Activated CD8-positive, alpha-beta memory T cell treated with anti-CD3 and anti-CD28 coated beads, Interleukin-2, amount 50 U/mL, for 48 hours (primary cell): ENCODE results near the gene MRPL47.
"Not testable (repeated sequence)": the region's sequence is repeated elsewhere in the genome, so short reads cannot be mapped to it uniquely, and the experiment has no call there.

Experiments
- DNase-seq: peaks from one replicate; pipeline ENCODE4 v3.0.0-alpha.2; 2020

Gene MRPL47

GRCh38 chr3:179604321-179605078, at the start of gene MRPL47, which contains the start of gene NDUFB5:
TSS of gene MRPL47 (minus strand) at chr3:179604638. CDS start at chr3:179604624, 14 bp downstream.
TSS of gene NDUFB5 (plus strand) at chr3:179604794. CDS start at chr3:179604816, 22 bp downstream.
- peak; percentile 93 for DNase-seq

DNA sequence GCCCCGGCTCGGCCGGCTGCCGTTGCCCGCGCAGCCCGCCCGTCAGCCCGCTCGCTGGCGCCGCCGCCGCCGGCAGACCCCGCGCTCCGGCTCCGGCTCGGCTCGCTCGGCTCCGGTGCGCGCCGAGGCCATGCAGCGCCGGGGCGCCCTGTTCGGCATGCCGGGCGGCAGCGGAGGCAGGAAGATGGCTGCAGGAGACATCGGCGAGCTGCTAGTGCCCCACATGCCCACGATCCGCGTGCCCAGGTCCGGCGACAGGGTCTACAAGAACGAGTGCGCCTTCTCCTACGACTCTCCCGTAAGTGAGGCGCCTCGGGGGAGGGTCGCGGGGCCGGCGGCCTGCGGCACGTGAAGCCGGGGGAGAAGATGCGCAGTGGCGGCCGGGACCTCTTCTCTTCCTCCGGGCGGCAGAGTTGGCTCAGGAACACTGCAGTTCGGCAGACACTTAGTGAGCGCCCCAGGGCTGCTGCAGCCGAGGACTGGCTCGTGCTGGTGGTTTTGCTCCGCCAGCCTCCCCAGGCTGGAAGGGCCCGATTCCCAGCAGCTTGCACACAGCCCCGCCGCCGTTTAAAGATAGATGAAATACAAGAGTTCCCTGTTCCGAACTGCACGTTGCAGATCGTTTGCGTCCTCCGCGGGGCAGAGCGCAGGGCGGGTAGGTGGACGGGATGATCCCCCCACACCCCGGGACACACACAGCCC, 48.8 kb upstream of the MRPL47 start:
- peak; percentile 83 for DNase-seq

- DNase-seq, result peak; percentile 72
Observed at GRCh38 chr3:179652447-179653095, 48.1 kb upstream of the MRPL47 start, which contains the start of gene USP13. TSS of gene USP13 (plus strand) at chr3:179653040. CDS start at chr3:179653226, 186 bp downstream.

- no peak for DNase-seq
Observed at GRCh38 chr3:179651687-179652446, 47.4 kb upstream of the MRPL47 start.

DNA sequence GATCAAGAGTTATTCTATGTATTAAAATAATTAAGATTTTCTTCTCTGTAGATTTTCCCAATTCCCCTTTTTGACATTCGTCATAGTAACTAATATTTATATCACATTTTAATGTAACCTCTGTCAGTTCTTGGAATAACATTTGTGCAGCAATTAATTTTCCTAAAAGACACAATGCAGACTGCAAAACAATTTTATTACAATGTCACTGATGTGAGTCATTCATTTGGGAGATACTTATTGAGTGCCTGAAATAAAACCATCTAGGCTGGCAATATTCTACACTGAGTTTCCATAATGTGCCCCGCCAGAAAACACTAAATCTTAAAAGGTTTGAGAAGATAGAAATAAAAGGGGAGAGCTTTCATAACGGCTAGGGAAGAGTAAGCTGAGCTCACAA, 41.7 kb upstream of the MRPL47 start:
- no peak for DNase-seq

DNA sequence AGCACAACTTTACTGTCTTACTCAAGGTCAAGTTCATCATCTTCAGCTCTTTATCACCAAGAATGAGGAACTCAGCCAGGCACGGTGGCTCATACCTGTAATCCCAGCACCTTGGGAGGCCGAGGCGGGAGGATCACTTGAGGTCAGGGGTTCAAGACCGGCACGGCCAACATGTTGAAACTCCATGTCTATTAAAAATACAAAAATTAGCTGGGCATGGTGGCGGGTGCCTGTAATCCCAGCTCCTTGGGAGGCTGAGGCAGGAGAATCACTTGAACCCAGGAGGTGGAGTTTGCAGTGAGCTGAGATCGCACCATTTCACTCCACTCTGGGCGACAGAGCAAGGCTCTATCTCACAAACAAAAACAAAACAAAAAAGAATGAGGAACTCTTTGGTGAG, 39.4 kb upstream of the MRPL47 start:
- not testable (repeated sequence) for DNase-seq

GRCh38 chr3:179642871-179643270, 38.4 kb upstream of the MRPL47 start:
- DNase-seq, result no peak

DNA sequence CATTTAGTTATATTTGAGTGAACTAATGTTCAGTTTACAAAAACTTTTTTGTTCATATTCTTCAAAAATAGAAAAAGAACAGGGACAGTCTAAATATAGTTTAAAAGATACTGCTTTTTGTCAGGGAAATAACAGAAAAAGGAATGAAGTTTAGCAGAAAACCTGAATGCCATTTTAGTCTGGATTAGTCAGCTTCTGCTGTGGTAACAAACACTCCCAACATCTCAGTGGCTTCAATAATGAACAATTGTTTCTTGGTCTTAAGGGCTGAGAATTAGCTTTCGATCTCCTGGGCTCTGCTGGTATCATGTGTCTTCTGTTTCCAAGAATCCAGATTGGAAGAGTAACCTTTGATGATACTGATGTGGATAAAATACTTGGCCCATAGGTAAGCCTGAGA, 36.0 kb upstream of the MRPL47 start:
- DNase-seq, result no peak

GRCh38 chr3:179630753-179631451, 26.5 kb upstream of the MRPL47 start:
- no peak for DNase-seq

- DNase-seq, result no peak
Observed at GRCh38 chr3:179624451-179624850, 20.0 kb upstream of the MRPL47 start.

- DNase-seq, result no peak
Observed at GRCh38 chr3:179622023-179622422, 17.6 kb upstream of the MRPL47 start.

- no peak for DNase-seq
Observed at GRCh38 chr3:179615458-179616173, 11.2 kb upstream of the MRPL47 start.

DNA sequence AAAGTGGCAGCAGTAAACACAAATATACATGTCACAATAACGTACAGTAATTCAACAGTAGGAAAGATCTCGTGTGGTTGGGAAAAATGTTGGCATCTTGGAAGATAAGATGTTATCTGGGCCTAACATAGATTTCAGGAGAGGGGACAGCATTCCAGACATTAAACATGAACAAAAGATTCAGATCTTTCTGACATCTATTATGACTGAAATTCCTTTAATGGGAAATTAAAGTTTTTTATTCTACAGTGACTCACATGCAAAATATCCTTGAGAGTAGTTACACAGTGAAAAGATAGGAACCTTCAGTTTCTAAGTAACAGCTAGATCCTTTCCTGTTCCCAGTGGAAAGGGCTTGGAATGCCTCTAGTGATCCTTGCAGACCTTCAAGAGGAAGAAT, 9.4 kb upstream of the MRPL47 start:
- no peak for DNase-seq

DNA sequence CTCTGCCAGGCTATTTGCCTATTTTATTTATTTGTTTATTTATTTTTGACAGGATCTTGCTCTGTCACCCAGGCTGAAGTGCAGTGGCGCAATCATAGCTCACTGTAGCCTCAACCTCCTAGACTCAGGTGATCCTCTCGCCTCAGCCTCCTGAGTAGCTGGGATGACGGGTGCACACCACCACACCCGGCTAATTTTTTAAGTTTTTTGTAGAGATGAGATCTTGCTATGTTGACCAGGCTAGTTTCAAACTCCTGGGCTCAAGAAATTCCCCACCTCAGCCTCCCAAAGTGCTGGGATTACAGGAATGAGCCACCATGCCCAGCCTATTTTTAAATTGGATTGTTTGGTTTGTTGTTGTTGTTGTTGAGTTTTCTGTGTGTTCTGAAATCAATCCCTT, 5.6 kb upstream of the MRPL47 start:
- DNase-seq, result no peak

DNA sequence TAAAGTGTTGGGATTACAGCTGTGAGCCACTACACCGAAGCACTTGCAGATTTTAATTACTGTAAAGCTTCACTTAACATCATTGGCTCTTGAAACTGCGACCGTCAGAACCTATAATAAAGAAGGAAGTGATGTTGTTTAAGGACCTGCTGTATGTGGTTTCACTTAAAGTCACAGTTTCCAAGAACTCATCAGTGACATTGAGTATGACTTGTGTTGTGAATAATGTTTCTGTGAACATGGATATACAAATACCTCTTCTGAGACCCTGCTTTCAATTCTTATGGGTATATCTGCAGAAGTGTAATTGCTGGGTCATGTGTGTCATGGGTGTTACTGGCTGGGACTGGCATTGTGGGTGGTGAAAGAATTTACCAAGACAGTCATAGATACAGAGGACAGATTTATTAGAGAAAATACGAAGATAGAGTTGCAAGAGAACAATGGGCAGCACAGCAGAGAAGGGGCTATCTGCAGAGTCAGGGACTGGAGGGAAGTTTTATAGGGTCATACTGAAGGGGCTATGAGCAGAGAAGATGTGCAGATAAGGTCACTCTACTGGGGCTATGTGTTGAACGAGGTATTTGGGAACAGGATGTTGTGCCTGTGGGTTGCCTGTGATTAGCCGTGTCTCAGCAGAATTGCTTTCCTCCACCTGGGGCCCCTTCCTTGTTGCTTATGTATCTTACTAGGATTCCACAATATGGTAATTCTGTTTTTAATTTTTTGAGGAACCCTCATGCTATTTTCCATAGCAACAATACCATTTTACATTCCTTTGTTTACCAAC, 4.7 kb upstream of the MRPL47 start:
- no peak for DNase-seq

- DNase-seq, result no peak
Observed at GRCh38 chr3:179606534-179607085, 2.2 kb upstream of the MRPL47 start.

DNA sequence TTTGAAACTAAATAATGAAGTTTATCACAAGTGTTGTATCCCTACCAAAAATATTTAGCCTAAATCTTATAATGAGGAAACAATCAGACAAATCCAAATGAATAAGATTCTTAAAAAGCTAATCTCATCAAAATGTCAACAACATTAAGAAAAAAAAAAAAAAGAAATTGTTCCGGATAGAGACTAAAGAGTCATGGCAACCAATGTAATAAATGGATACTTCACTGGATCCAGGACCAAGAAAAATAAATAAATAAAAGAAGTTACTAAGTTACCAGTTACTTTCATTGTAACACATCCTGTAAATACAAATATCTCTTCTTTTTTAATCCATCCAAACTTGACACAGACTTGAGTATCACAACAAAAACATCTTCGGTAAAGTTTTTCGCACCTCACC, 607 bp downstream of the MRPL47 start:
- no peak for DNase-seq

DNA sequence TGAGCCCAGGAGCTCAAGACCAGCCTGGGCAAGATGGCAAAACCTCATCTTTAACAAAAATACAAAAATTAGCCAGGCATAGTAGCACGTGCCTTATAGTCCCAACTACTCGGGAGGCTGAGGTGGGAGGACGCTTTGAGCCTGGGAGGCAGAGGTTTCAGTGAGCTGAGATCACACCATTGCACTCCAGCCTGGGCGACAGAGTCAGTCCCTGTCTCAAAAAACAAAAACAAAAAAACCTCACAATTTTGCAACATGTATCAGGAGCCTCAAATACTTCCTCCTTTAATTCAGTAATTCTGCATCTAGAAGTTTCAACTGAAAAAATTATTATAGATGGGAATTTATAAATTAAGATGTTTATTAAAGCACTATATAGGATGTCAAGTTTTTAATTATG, 1.1 kb downstream of the MRPL47 start:
- DNase-seq, result no peak

- DNase-seq, result no peak
Observed at GRCh38 chr3:179599531-179599930, 4.9 kb downstream of the MRPL47 start.

DNA sequence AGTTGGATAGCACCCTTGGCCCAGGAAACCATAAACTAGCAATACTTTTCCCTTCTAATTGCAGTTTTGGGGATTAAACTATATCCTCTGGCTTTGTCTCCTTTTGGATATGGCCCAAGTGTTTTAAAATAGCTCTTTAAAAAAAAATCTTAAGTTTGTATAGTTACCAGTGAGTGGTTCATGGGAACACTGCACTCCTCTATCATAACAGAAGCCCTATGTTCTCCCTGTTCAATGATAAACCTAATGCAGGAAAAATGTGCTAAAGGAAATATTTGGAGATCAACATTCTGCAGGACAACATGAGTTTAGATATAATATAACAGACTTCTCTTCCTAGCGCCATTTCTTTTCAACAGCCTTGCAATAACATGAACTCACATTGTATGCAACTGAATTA, 13.1 kb downstream of the MRPL47 start:
- no peak for DNase-seq
